SK-N-SH treated with all-trans-retinoic acid at 6 μM for 48 hours (cell line): ENCODE results near the gene CAMKMT.

ENCODE experiments used
- ATAC-seq: fragments of 200-7000 bp; cut with Tn5 transposase; 3 replicates; pipeline ENCODE4 v1.9.1; 2020; ENCODE audit warnings: mild to moderate bottlenecking, moderate library complexity
- ARNTL ChIP-seq: fragments of 450-650 bp; formaldehyde crosslinking; IDR thresholded peaks from 2 replicates; pipeline ENCODE4 v1.5.0; 2020; ENCODE audit warnings: low read depth, mild to moderate bottlenecking, moderate library complexity, borderline replicate concordance
- BACH2 ChIP-seq: fragments of 250-450 bp; sonication (Bioruptor Pico); IDR thresholded peaks from 2 replicates; pipeline ENCODE4 v1.9.0; 2021; ENCODE audit warnings: mild to moderate bottlenecking, borderline replicate concordance
- CSDC2 ChIP-seq: fragments of 250-450 bp; sonication (Bioruptor Pico); IDR thresholded peaks from 2 replicates; pipeline ENCODE4 v1.5.0; 2020; ENCODE audit warnings: mild to moderate bottlenecking, moderate library complexity
- GLIS3 ChIP-seq: fragments of 250-450 bp; sonication (Bioruptor Pico); IDR thresholded peaks from 2 replicates; pipeline ENCODE4 v1.5.0; 2020; ENCODE audit warnings: mild to moderate bottlenecking, moderate library complexity
- ISL1 ChIP-seq: fragments of 250-450 bp; sonication (Bioruptor Pico); IDR thresholded peaks from 2 replicates; pipeline ENCODE4 v2.1.2; 2022; ENCODE audit warnings: mild to moderate bottlenecking, moderate library complexity
- OSR1 ChIP-seq: fragments of 250-450 bp; sonication (Bioruptor Pico); IDR thresholded peaks from 2 replicates; pipeline ENCODE4 v1.8.0; 2022; ENCODE audit warnings: moderate library complexity, mild to moderate bottlenecking, inconsistent platforms
- PATZ1 ChIP-seq: fragments of 250-450 bp; sonication (Bioruptor Pico); IDR thresholded peaks from 2 replicates; pipeline ENCODE4 v1.8.0; 2020; ENCODE audit warnings: mild to moderate bottlenecking, moderate library complexity, borderline replicate concordance
- POU6F1 ChIP-seq: fragments of 250-450 bp; sonication (Bioruptor Pico); IDR thresholded peaks from 2 replicates; pipeline ENCODE4 v1.8.0; 2021; ENCODE audit warnings: low read depth, mild to moderate bottlenecking, moderate library complexity, borderline replicate concordance
- PPARA ChIP-seq: fragments of 250-450 bp; sonication (Bioruptor Pico); IDR thresholded peaks from 2 replicates; pipeline ENCODE4 v1.5.0; 2020; ENCODE audit warnings: mild to moderate bottlenecking, borderline replicate concordance
- RARB ChIP-seq: fragments of 250-450 bp; sonication (Bioruptor Pico); IDR thresholded peaks from 2 replicates; pipeline ENCODE4 v1.8.0; 2021; ENCODE audit warnings: mild to moderate bottlenecking, moderate library complexity
- SNAI2 ChIP-seq: fragments of 250-450 bp; sonication (Bioruptor Pico); IDR thresholded peaks from 2 replicates; pipeline ENCODE4 v1.5.0; 2020; ENCODE audit warnings: mild to moderate bottlenecking, moderate library complexity
- TCF4 ChIP-seq: fragments of 250-450 bp; sonication (Bioruptor Pico); IDR thresholded peaks from 2 replicates; pipeline ENCODE4 v1.8.0; 2021; ENCODE audit warnings: mild to moderate bottlenecking, moderate library complexity, borderline replicate concordance
- TOX ChIP-seq: fragments of 250-450 bp; sonication (Bioruptor Pico); IDR thresholded peaks from 2 replicates; pipeline ENCODE4 v1.8.0; 2021; ENCODE audit warnings: mild to moderate bottlenecking, moderate library complexity, borderline replicate concordance
- TSHZ2 ChIP-seq: fragments of 250-450 bp; sonication (Bioruptor Pico); IDR thresholded peaks from 2 replicates; pipeline ENCODE4 v1.5.0; 2020; ENCODE audit warnings: mild to moderate bottlenecking, moderate library complexity
- ZC3H10 ChIP-seq: fragments of 250-450 bp; sonication (Bioruptor Pico); IDR thresholded peaks from 2 replicates; pipeline ENCODE4 v1.5.1; 2021; ENCODE audit warnings: mild to moderate bottlenecking, moderate library complexity
- ZFP30 ChIP-seq: fragments of 450-650 bp; formaldehyde crosslinking; IDR thresholded peaks from 2 replicates; pipeline ENCODE4 v1.5.0; 2022; ENCODE audit warnings: mild to moderate bottlenecking, moderate library complexity
- ZNF8 ChIP-seq: fragments of 450-650 bp; formaldehyde crosslinking; IDR thresholded peaks from 2 replicates; pipeline ENCODE4 v1.5.0; 2020; ENCODE audit warnings: mild to moderate bottlenecking, moderate library complexity

The CAMKMT gene

GRCh38 chr2:44758591-44758990 lies 396.8 kb downstream of the CAMKMT start:
- TF ChIP-seq ISL1 (CRISPR knock-in tag) (no peak), ZNF8 (CRISPR knock-in tag) (no peak), POU6F1 (CRISPR knock-in tag) (no peak), ZFP30 (no peak), PPARA (CRISPR knock-in tag) (no peak), SNAI2 (CRISPR knock-in tag) (no peak), ZC3H10 (CRISPR knock-in tag) (no peak), PATZ1 (CRISPR knock-in tag) (no peak), RARB (no peak), ARNTL (no peak), TOX (no peak), TCF4 (CRISPR knock-in tag) (no peak), TSHZ2 (CRISPR knock-in tag) (no peak)
- no peak for ATAC-seq

- TF ChIP-seq BACH2 (CRISPR knock-in tag) (no peak), GLIS3 (no peak), SNAI2 (CRISPR knock-in tag) (no peak), ZC3H10 (CRISPR knock-in tag) (no peak), TSHZ2 (CRISPR knock-in tag) (no peak), OSR1 (no peak), CSDC2 (CRISPR knock-in tag) (no peak)
- no peak for ATAC-seq
Observed at GRCh38 chr2:44759823-44760222, 398.1 kb downstream of the CAMKMT start.

GRCh38 chr2:44763275-44763782 lies 401.6 kb downstream of the CAMKMT start:
- ATAC-seq = no peak
- TF ChIP-seq SNAI2 (CRISPR knock-in tag) (no peak), CSDC2 (CRISPR knock-in tag) (no peak)

- TF ChIP-seq BACH2 (CRISPR knock-in tag) = no peak
- no peak for TF ChIP-seq ZC3H10 (CRISPR knock-in tag)
- TF ChIP-seq PPARA (CRISPR knock-in tag) = no peak
- 0 out of 2 replicates have a peak, but pooled peaks have one; percentile 32 for TF ChIP-seq ARNTL
- ATAC-seq = no peak
Observed at GRCh38 chr2:44766220-44766619, 404.5 kb downstream of the CAMKMT start.

GRCh38 chr2:44766777-44767176 lies 405.0 kb downstream of the CAMKMT start:
- TF ChIP-seq TCF4 (CRISPR knock-in tag) (0 out of 2 replicates have a peak, but pooled peaks have one; percentile 31), RARB (no peak)
- no peak for ATAC-seq
